ENCODE data around the gene TNIP3. TPM values are rescaled to one million over a fixed set of nuclear protein-coding genes. Genes with fewer than 3 reads are reported as not detected.

Gene TNIP3
- total and polyA plus RNA-seq, 2 of the 4 experiments (the other 2 are of a cell fraction) = 0.10 to 0.18 TPM

- in situ Hi-C loops (cut with MboI; ENCODE audit: low sequenced_read_pairs) (loop anchor here (25.0 kb wide), 1 partner anchor 537 kb away; no protein-coding TSS in a partner anchor), intact Hi-C loops (cut with micrococcal nuclease) (no loop called here), dilution Hi-C loops (cut with HindIII; ENCODE audit: low sequenced_read_pairs, unreplicated experiment) (no loop called here)
- no peak overlapping the region for H4K91ac ChIP-seq (ENCODE audit: insufficient read depth, low read depth, low read length)
- H3K36me3 ChIP-seq (ENCODE audit: control insufficient read depth, insufficient read depth, low read length) = no peaks in the 10 kb centered on the region
- H4K20me1 ChIP-seq (ENCODE audit: insufficient read depth, low read length) = no peaks in the 10 kb centered on the region
- DNase-seq (no peak), ATAC-seq (ENCODE audit: low read depth) (no peak)
- POLR2A ChIA-PET (ENCODE audit: unreplicated experiment) = interaction anchor here (1.0 kb wide), 1 partner anchor 18 kb away, joined by 4 read pairs; no protein-coding TSS in a partner anchor
- H3K14ac ChIP-seq (replicated peaks; ENCODE audit: low read depth, low read length) = no peak overlapping the region
- no peak overlapping the region for H2AK5ac ChIP-seq (ENCODE audit: low read depth, low read length)
- H2AFZ ChIP-seq (replicated peaks; ENCODE audit: low read length, poor library complexity) = no peak overlapping the region
- H3K4me2 ChIP-seq (ENCODE audit: low read depth, low read length) = no peak overlapping the region
- no peaks in the 10 kb centered on the region for H3K9me1 ChIP-seq (ENCODE audit: insufficient read depth, low read length)
- H4K5ac ChIP-seq (ENCODE audit: low read depth, low read length) = no peak overlapping the region
- H2BK5ac ChIP-seq (ENCODE audit: low read depth, low read length, poor library complexity, severe bottlenecking) = no peak overlapping the region
- H2BK20ac ChIP-seq (ENCODE audit: low read depth, low read length) = no peak overlapping the region
- CTCF ChIA-PET = interaction anchor here (0.7 to 0.8 kb wide), 2 partner anchors 48 to 116 kb away, joined by 3 read pairs; no protein-coding TSS in a partner anchor
- no TSS peak for BruUV-seq (replicated peaks)
- H3K9ac ChIP-seq (ENCODE audit: low read depth, low read length) = no peak overlapping the region
- no CpG with 5 or more reads among the region's 10 CpGs for WGBS, 2 experiments (ENCODE audit: extremely low coverage in 2 of 2, insufficient read length in 1 of 2)
- no peaks in the 10 kb centered on the region for H3K9me3 ChIP-seq (ENCODE audit: control insufficient read depth, insufficient read depth, low read length)
- H2AK9ac ChIP-seq (replicated peaks; ENCODE audit: low read depth, low read length, poor library complexity) = no peak overlapping the region
- H2BK15ac ChIP-seq (ENCODE audit: low read depth, low read length) = no peak overlapping the region
- no peak overlapping the region for H4K8ac ChIP-seq (ENCODE audit: low read depth in 2 of 2, low read length in 2 of 2)
- H3K27me3 ChIP-seq (ENCODE audit: control insufficient read depth, insufficient read depth, low read length) = peaks cover 1% of the 10 kb centered on the region; the same call in 1 of the 2 replicates
- H3K79me1 ChIP-seq (ENCODE audit: low read depth in 1 of 2, low read length in 2 of 2) = no peaks in the 10 kb centered on the region
- TF ChIP-seq BHLHE40 (IDR thresholded peaks at IDR 0.05; ENCODE audit: low read depth, low read length) (no peak), CTCF (conservative IDR thresholded peaks at IDR 0.05; ENCODE audit: low read depth, low read length) (no peak), CEBPB (IDR thresholded peaks at IDR 0.05; ENCODE audit: low read depth, low read length) (no peak), MAFK (IDR thresholded peaks at IDR 0.05; ENCODE audit: low read depth, low read length) (no peak), POLR2A (IDR thresholded peaks at IDR 0.05; ENCODE audit: low read depth, low read length) (no peak), CHD1 (IDR thresholded peaks at IDR 0.05; ENCODE audit: low read depth, low read length) (no peak), MXI1 (IDR thresholded peaks at IDR 0.05; ENCODE audit: borderline replicate concordance, low read depth, low read length) (no peak), FOS (IDR thresholded peaks at IDR 0.05; ENCODE audit: low read depth, low read length) (no peak), SMC3 (IDR thresholded peaks at IDR 0.05; ENCODE audit: low read depth, low read length) (no peak), USF2 (IDR thresholded peaks at IDR 0.05; ENCODE audit: low read depth, low read length) (no peak)
- no peaks in the 10 kb centered on the region for H3K4me1 ChIP-seq (ENCODE audit: control insufficient read depth, insufficient read depth, low read length)
- H2BK120ac ChIP-seq (ENCODE audit: low read depth, low read length) = no peak overlapping the region
- no peak overlapping the region for H3K56ac ChIP-seq (ENCODE audit: extremely low read depth, insufficient read depth, low read length)
- no peak overlapping the region for H3K4me3 ChIP-seq (ENCODE audit: insufficient read depth, low read depth, low read length)
- no peak overlapping the region for H3K18ac ChIP-seq (ENCODE audit: low read depth, low read length)
- H3K4ac ChIP-seq (ENCODE audit: low read depth, low read length) = no peak overlapping the region
- H3K27ac ChIP-seq (ENCODE audit: insufficient read depth, low read length) = no peak overlapping the region
- H3K23ac ChIP-seq (ENCODE audit: low read depth, low read length) = no peak overlapping the region
Measured at GRCh38 chr4:121199742-121200561, 35.8 kb upstream of the TNIP3 start.
